Urinary bladder (tissue), 4 donors: ENCODE measurements around the gene MTHFD2. TPM values are rescaled to one million over a fixed set of nuclear protein-coding genes. Genes with fewer than 3 reads are reported as not detected.
"Not testable (repeated sequence)": the region's sequence is repeated elsewhere in the genome, so short reads cannot be mapped to it uniquely, and the experiment has no call there.

ENCODE experiments used
- DNase-seq: peaks from one replicate; pipeline ENCODE4 v3.0.0-alpha.2; 2015; ENCODE audit errors: extremely low spot score
- H3K27ac ChIP-seq: one replicate; pipeline ENCODE4 v1.5.1; 2013; ENCODE audit warnings: low read depth, mild to moderate bottlenecking, moderate library complexity
- H3K36me3 ChIP-seq: one replicate; pipeline ENCODE4 v1.6.1; 2013; ENCODE audit warnings: mild to moderate bottlenecking, moderate library complexity; ENCODE audit not compliant: insufficient read depth
- H3K4me1 ChIP-seq: one replicate; pipeline ENCODE4 v1.6.1; 2013; ENCODE audit warnings: mild to moderate bottlenecking, moderate library complexity; ENCODE audit not compliant: insufficient read depth
- H3K4me3 ChIP-seq: one replicate; pipeline ENCODE4 v1.5.1; 2013; ENCODE audit warnings: low read depth, low read length
- WGBS: extraction: QIAGEN DNeasy Blood & Tissue Kit; methylation state at CpG from one replicate; pipeline ENCODE4 v1.1.7; 2013; 5-methylcytosine and 5-hydroxymethylcytosine counted together
- polyA plus RNA-seq: library from polyadenylated mRNA; stranded (reverse); fragments of 200-250 nt; gene quantifications from one replicate; pipeline ENCODE4 v1.2.3, GENCODE V29; 2013
- total RNA-seq: library from RNA; depleted of rRNA; stranded (reverse); fragments of >200 nt; gene quantifications from one replicate; pipeline ENCODE4 v1.2.3, GENCODE V29; 2014
- donor health status: healthy with polysubstance abuse.
- donor health status: healthy.

The MTHFD2 gene
- total and polyA plus RNA-seq, 2 donors: 58.3 to 71.6 TPM

DNA sequence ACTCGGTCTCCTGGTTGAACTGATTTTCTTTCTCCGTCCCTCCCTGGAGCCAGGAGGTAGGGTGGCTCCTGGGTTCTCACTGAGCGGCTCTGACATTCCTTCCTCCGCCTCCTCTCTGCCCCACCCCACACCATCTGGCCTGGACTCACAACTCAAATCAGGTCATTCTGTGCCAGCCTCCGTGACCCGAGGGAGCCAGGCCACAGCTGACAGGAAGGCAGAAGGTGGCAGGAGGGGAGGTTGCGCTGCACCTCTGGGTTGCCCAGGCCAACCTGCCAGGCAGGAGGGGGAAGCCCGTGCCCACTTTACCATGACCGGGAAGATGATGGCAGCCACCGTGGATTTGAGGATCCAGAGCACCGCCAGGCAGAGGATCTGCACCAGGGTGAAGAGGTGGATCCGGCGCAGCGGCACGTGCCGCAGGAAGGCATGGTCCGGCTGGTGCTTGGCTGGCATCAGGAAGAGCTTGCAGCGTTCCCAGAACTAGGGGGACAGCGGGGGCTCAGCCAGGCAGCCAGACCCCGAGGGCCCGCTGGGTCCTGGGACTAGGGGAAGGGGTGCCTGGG lies 28.3 kb downstream of the MTHFD2 start:
- Histone ChIP-seq H3K36me3 (no peaks in the 10 kb centered on the region), H3K4me3 (no peak overlapping the region), H3K4me1 (no peaks in the 10 kb centered on the region), H3K27ac (no peak overlapping the region)
- no peak for DNase-seq
- WGBS: 79% methylated on average over 21 of the region's 21 CpGs

DNA sequence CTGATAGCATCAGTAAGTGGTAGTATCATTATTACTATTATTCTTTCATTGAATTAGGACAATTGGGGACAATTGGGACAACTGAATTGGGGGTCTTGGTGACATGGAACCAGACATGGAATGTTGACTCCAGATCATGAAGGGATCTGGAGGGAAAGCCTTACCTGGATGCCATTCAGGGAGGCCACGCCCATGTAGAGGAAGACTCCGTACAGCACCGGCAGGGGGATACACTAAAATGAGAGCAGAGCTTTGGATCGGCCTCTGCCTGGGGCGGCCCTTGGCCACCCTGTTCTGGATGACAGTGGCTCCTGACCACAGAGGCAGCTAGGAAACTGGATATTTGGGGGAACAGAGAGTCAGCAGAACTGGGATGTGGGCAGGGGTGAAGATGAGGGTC lies 29.2 kb downstream of the MTHFD2 start:
- Histone ChIP-seq H3K36me3 (no peaks in the 10 kb centered on the region), H3K4me1 (no peaks in the 10 kb centered on the region), H3K4me3 (no peak overlapping the region), H3K27ac (no peak overlapping the region)
- 86% methylated on average over 5 of the region's 5 CpGs for WGBS
- DNase-seq: no peak

- no peaks in the 10 kb centered on the region for H3K36me3 ChIP-seq
- no peak overlapping the region for H3K4me3 ChIP-seq
- H3K4me1 ChIP-seq: no peaks in the 10 kb centered on the region
- 91% methylated on average over 4 of the region's 4 CpGs for WGBS
- no peak for DNase-seq
- H3K27ac ChIP-seq: no peak overlapping the region
Measured at GRCh38 chr2:74228772-74229171, 30.4 kb downstream of the MTHFD2 start.

- H3K4me1 ChIP-seq, H3K4me3 ChIP-seq, H3K27ac ChIP-seq, H3K36me3 ChIP-seq, DNase-seq: not testable (repeated sequence)
- WGBS: 90% methylated on average over 5 of the region's 5 CpGs
Measured at GRCh38 chr2:74229865-74230264, 31.4 kb downstream of the MTHFD2 start.

GRCh38 chr2:74232426-74232825 lies 34.0 kb downstream of the MTHFD2 start:
- Histone ChIP-seq H3K4me3 (no peak overlapping the region), H3K4me1 (no peaks in the 10 kb centered on the region), H3K36me3 (no peaks in the 10 kb centered on the region), H3K27ac (no peak overlapping the region)
- no peak for DNase-seq
- WGBS: 90% methylated on average over 6 of the region's 6 CpGs

DNA sequence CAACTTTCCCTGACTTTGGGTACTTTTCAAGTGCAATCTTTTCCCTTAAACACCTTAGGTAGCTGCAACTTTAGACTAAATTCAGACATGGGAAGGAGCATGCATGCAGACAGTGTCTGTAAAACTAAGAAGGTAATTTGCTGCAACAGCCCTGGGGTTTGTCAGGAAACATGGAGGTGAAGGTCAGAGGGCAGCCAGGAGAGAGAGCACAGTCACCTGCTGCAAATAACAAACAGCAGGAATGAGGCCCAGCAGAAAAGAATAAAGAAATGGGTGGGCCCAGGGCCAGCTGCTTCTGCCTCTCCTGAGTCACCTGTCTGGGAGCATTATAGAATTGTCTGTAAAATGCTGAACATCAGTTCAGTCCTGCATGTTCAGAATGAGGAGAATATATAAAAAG lies 35.2 kb downstream of the MTHFD2 start:
- no peak overlapping the region for H3K27ac ChIP-seq
- H3K4me1 ChIP-seq: no peaks in the 10 kb centered on the region
- DNase-seq: no peak
- H3K36me3 ChIP-seq: no peaks in the 10 kb centered on the region
- H3K4me3 ChIP-seq: no peak overlapping the region

DNA sequence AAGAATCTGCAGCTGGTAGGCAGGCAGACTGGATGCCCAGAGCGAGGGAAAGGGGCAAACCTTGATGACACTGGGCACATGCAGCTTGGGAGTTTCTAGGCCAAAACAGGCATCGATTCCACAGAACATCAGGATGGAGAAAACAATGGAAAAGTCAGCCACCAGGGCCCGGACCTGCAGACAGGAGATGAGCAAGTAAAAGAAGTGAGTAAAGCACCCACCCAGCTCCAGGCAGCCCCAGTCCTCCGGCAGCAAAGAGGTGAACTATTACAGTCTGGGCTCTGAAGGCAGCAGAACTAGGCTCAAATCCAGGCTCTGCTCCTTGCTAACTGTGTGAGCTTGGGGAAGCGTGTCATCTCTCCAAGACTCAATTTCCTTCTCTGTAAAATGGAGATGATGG lies 36.6 kb downstream of the MTHFD2 start:
- Histone ChIP-seq H3K4me1 (no peaks in the 10 kb centered on the region), H3K36me3 (no peaks in the 10 kb centered on the region), H3K27ac (no peak overlapping the region), H3K4me3 (no peak overlapping the region)
- WGBS: 94% methylated on average over 5 of the region's 5 CpGs
- DNase-seq: no peak

- no peak overlapping the region for H3K4me3 ChIP-seq
- H3K27ac ChIP-seq: no peak overlapping the region
- H3K36me3 ChIP-seq: no peaks in the 10 kb centered on the region
- DNase-seq: no peak
- 91% methylated on average over 2 of the region's 2 CpGs for WGBS
- H3K4me1 ChIP-seq: no peaks in the 10 kb centered on the region
Measured at GRCh38 chr2:74238879-74239278, 40.5 kb downstream of the MTHFD2 start.

- WGBS: 78% methylated on average over 7 of the region's 7 CpGs
Measured at GRCh38 chr2:74239346-74239745, 40.9 kb downstream of the MTHFD2 start.

DNA sequence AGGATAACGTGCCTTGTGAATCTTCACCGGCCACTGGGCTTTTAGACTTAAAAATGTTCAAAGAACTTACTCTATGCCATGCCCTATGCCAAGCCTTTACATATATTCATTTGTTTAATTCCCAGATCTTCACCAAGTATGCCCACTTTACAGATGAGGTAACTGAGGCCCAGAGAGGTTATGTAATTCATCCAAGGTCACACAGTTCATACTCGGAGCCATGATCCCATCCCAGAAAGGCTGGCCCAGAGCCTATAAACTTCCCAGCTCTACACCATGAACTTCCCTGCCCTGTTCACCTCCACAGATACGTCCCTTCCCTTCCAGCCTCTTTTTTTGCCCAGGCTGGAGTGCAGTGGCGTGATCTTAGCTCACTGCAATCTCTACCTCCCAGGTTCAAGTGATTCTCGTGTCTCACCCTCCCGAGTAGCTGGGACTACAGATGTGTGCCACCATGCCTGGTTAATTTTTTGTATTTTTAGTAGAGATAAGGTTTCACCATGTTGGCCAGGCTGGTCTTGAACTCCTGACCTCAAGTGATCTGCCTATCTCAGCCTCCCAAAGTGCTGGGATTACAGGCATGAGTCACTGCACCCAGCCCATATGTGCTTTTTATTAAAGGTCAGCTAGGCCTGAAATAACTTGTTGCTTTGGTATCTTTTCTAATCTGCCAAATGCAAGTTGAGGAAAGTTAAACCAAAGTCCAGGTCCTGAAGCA lies 44.1 kb downstream of the MTHFD2 start:
- Histone ChIP-seq H3K27ac (no peak overlapping the region), H3K4me1 (no peaks in the 10 kb centered on the region), H3K36me3 (no peaks in the 10 kb centered on the region), H3K4me3 (no peak overlapping the region)
- no peak for DNase-seq
- 84% methylated on average over 7 of the region's 7 CpGs for WGBS

More at GRCh38 chr2:74239346-74239745, 40.9 kb downstream of the MTHFD2 start:
- no peak overlapping the region for H3K4me3 ChIP-seq
- H3K36me3 ChIP-seq: no peaks in the 10 kb centered on the region
- H3K4me1 ChIP-seq: no peaks in the 10 kb centered on the region
- no peak overlapping the region for H3K27ac ChIP-seq
- no peak for DNase-seq

DNA sequence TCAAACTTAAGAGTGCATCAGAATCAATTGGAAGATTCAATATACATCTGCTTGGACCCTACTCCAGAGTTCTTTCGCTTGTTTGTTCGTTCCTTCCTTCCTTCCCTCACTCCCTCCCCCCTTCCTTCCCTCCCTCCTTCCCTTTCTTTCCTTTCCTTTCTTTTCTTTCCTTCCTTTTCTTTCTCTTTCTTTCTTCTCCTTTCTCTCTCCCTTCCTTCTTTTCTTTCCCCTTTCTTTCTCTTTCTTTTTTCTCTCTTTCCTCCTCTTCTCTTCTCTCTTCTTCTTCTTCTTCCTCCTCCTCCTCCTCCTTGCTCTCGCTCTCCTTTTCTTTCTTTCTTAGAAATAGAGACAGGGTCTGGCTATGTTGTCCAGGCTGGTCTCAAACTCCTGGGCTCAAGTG lies 45.9 kb downstream of the MTHFD2 start:
- 83% methylated on average over 3 of the region's 3 CpGs for WGBS
- no peak overlapping the region for H3K4me3 ChIP-seq
- DNase-seq: no peak
- H3K4me1 ChIP-seq: no peaks in the 10 kb centered on the region
- H3K36me3 ChIP-seq: no peaks in the 10 kb centered on the region
- no peak overlapping the region for H3K27ac ChIP-seq

- no peak for DNase-seq
- no peaks in the 10 kb centered on the region for H3K36me3 ChIP-seq
- 93% methylated on average over 14 of the region's 14 CpGs for WGBS
- H3K27ac ChIP-seq: no peak overlapping the region
- H3K4me3 ChIP-seq: no peak overlapping the region
- no peaks in the 10 kb centered on the region for H3K4me1 ChIP-seq
Measured at GRCh38 chr2:74246496-74247195, 48.2 kb downstream of the MTHFD2 start.

DNA sequence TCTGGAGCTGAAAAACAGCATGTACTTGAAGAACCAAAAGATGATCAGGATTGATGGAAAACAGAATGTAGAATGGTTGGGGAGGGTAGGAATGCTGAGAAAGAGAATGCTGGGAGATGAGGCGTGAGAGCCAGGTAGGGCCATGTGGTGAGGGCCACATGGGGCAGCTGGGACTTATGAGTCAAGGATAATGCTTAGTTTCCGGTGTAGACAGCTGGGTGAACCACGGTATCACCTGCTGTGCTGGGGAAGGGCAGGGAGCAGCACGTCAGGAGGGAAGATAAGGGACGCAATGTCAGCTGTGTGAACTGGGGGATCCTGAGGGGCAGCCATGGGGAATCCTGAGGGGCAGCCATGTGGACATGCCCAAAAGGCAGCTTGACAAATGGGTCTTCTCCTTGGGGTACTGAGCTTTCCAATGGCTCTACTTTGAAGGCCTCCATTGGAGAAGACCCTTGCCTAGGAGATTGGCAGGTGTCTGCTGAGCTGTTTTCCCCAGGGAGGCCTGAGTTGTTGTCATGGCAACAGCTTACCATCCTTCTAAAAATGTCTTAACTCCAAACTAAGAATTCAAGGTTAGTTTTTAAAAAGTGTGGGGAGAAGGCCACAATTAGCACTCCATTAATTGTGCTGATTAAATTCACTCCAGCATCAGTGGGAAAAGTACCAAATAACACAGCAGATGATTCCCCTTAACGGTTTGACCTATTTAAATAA lies 51.1 kb downstream of the MTHFD2 start:
- no peak overlapping the region for H3K4me3 ChIP-seq
- H3K4me1 ChIP-seq: no peaks in the 10 kb centered on the region
- 68% methylated on average over 6 of the region's 6 CpGs for WGBS
- no peak overlapping the region for H3K27ac ChIP-seq
- no peak for DNase-seq
- H3K36me3 ChIP-seq: no peaks in the 10 kb centered on the region

DNA sequence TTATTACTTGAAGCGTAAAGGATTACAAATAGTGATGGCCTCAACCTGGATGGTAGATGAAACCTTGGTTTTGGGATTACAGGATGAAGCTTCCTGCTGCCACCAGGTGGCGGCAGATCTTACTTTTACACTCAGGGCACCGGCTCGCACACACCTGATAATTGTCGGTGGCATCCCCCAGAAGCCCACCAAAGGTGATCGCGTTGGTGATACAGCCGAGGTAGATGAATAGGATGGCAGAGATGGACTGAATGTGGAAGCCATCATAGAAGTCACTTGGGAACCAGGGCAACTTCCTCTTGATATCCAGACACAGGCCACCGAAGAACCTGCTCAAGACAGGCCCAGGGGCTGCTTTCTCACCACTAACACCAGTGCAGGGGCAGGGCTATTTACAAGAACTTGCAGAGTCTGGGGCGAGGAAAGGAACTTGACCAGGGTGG lies 51.8 kb downstream of the MTHFD2 start:
- WGBS: 29% methylated on average over 10 of the region's 10 CpGs
- no peak for DNase-seq

More for the DNA sequence above, 51.8 kb downstream of the MTHFD2 start:
- no peak overlapping the region for H3K4me3 ChIP-seq
- H3K4me1 ChIP-seq: no peaks in the 10 kb centered on the region
- H3K27ac ChIP-seq: no peak overlapping the region
- no peaks in the 10 kb centered on the region for H3K36me3 ChIP-seq
